Ovary (tissue), 9 donors: Measurements from ENCODE around the gene LRP1B. TPM values are rescaled to one million over a fixed set of nuclear protein-coding genes. Genes with fewer than 3 reads are reported as not detected.

Source experiments
- DNase-seq, 5 donors: peaks; one replicate each; pipeline ENCODE4 v3.0.0-alpha.2; 2019 to 2020
- H3K27ac ChIP-seq, 2 donors: fragments of 200-600 bp; one replicate each; pipeline versions ENCODE4 v1.5.1 to v1.8.0; 2019 to 2022
- H3K27me3 ChIP-seq: fragments of 200-600 bp; one replicate; pipeline ENCODE4 v1.8.0; 2022
- H3K36me3 ChIP-seq: fragments of 200-600 bp; sonication (generic); one replicate; pipeline ENCODE4 v1.5.1; 2019
- H3K4me1 ChIP-seq: one replicate; pipeline ENCODE4 v1.8.1; 2013; ENCODE audit warnings: mild to moderate bottlenecking, moderate library complexity; ENCODE audit not compliant: insufficient read depth
- H3K4me3 ChIP-seq: fragments of 200-600 bp; sonication (generic); one replicate; pipeline ENCODE4 v1.5.1; 2017
- H3K9me3 ChIP-seq, 2 donors: fragments of 200-600 bp in 1 of 2; sonication (generic) in 1 of 2; one replicate each; pipeline versions ENCODE4 v1.5.1 to v1.8.1; 2013 to 2019; ENCODE audit warnings: mild to moderate bottlenecking in 1 of 2, moderate library complexity in 1 of 2
- CTCF ChIP-seq, 3 donors: fragments of 450-650 bp in 2 of 3; fragments of 200-600 bp in 1 of 3; IDR thresholded peaks; one replicate each; pipeline versions ENCODE4 v1.5.1 to v1.8.0; 2016 to 2022; ENCODE audit warnings: antibody characterized with exemption in 3 of 3, mild to moderate bottlenecking in 1 of 3
- EP300 ChIP-seq: sonication (generic); formaldehyde crosslinking; IDR thresholded peaks from one replicate; pipeline ENCODE4 v1.6.1; 2017; ENCODE audit warnings: antibody characterized with exemption
- POLR2A ChIP-seq: fragments of 450-650 bp; IDR thresholded peaks from one replicate; pipeline ENCODE4 v1.6.1; 2017; ENCODE audit warnings: antibody characterized with exemption, mild to moderate bottlenecking, moderate library complexity
- WGBS, 3 donors: extraction: QIAGEN DNeasy Blood & Tissue Kit in 1 of 3; methylation state at CpG; one replicate each; pipeline versions ENCODE4 v1.1.5 to v1.1.7; 2013 to 2017; 5-methylcytosine and 5-hydroxymethylcytosine counted together
- intact Hi-C, 4 donors: fragments of 100-400 bp; cut with DNase I; formaldehyde crosslinking; loops; one replicate each; pipeline versions ENCODE4 v1.11.0 to v1.15.1; 2022 to 2023
- polyA plus RNA-seq, 2 donors: library from polyadenylated mRNA; stranded (reverse); fragments of 200-250 nt in 1 of 2; fragments of 350-450 nt in 1 of 2; fragmentation: Illumina TruSeq in 1 of 2; extraction: RNeasy Lipid Tissue Mini Kit (QIAGEN cat#74804) in 1 of 2; gene quantifications; one replicate each; pipeline ENCODE4 v1.2.3, GENCODE V29; 2013 to 2014
- total RNA-seq, 7 donors: library from RNA; depleted of rRNA in 2 of 7; stranded (reverse); fragments of >200 nt in 2 of 7; fragmentation: NEBNext Ultra II Directional in 3 of 7; extraction: Animal tissue kit (Norgen Biotek cat#: 25700) in 3 of 7; gene quantifications; one replicate each; pipeline versions ENCODE4 v1.1.0 to v1.2.4, GENCODE V29; 2016 to 2023
- donor health status: DM: no; HTN: no; CAD: no; lungs with moderate emphysema.
- donor health status: DM: no; HTN: no; CAD: no.
- donor health status: Bipolar disorder and iron deficiency.
- donor health status: DM: yes; HTN: yes; CAD: no.
- donor health status: DM: no; HTN: no; CAD: no.
- donor health status: DM: yes; HTN: yes; CAD: no.

The LRP1B gene
- total and polyA plus RNA-seq, 9 donors: 0.08 to 2.6 (median 0.37) TPM

- H3K27ac ChIP-seq: no peak overlapping the region
- no peak for DNase-seq
- intact Hi-C loops: no loop called here
- WGBS, 3 donors: 31 to 36% (median 35%) methylated on average over 1 of the region's 1 CpG
- TF ChIP-seq EP300 (no peak), POLR2A (no peak), CTCF (IDR thresholded peaks at IDR 0.05) (no peak)
- H3K27me3 ChIP-seq: no peaks in the 10 kb centered on the region
- no peaks in the 10 kb centered on the region for H3K4me1 ChIP-seq
- no peaks in the 10 kb centered on the region for H3K36me3 ChIP-seq
- no peak overlapping the region for H3K4me3 ChIP-seq
- no peaks in the 10 kb centered on the region for H3K9me3 ChIP-seq
These were observed 419.2 kb downstream of the LRP1B start for GRCh38 chr2:141711627-141712026.

DNA sequence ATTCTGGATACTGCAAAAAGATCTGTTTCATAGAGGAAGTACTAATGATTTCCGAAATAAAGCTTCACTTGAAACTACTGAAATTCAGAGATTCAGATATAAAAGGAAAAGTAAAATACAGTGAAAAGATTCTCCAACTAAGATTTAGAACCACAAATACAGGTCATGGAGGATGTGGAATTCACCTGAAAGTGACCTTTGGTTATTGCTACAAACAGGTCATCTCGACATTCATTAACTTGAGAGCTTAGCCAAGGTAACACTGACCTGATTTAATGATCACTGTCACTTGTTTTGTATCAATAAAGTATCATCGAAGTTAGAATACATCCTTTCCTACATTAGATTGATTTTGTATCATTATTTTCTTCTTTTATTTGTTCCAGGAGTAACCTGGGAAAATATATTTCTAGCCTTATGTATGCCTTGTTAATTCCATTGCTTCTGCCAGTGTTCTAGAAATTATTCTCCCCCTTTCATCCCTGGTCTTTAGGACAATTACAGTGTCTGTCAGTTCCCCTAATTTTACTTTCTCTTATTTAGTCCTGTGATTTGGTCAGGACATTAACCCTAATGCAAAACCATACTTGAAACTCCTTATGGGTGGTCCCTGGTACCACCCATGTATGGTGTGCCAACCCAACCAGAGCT, 420.1 kb downstream of the LRP1B start:
- intact Hi-C loops: no loop called here
- H3K4me3 ChIP-seq: no peak overlapping the region
- H3K36me3 ChIP-seq: no peaks in the 10 kb centered on the region
- DNase-seq: no peak
- no peaks in the 10 kb centered on the region for H3K27me3 ChIP-seq
- WGBS, 3 donors: 87 to 88% (median 88%) methylated on average over 3 of the region's 3 CpGs
- no peaks in the 10 kb centered on the region for H3K4me1 ChIP-seq
- no peak overlapping the region for H3K27ac ChIP-seq
- TF ChIP-seq POLR2A (no peak), EP300 (no peak), CTCF (IDR thresholded peaks at IDR 0.05) (no peak)
- no peaks in the 10 kb centered on the region for H3K9me3 ChIP-seq

DNA sequence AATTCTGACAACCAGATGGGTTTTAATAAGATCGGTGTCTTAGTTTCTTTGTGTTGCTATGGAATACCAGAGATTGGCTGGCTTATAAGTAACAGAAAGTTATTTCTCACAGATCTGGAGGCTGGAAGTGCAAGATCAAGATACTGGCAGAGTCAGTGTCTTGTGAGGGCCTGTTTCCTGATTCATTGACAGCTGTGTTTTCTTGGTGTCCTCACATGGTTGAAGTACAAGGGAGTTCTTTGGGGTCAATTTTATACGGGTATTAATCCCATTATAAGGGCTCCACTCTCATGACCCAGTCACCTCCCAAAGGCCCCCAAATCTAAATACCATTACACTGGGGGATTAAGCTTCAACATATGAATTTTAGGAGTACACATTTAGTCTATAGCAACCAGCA, 421.1 kb downstream of the LRP1B start:
- intact Hi-C loops: no loop called here
- Histone ChIP-seq H3K36me3 (no peaks in the 10 kb centered on the region), H3K9me3 (no peaks in the 10 kb centered on the region), H3K4me3 (no peak overlapping the region), H3K4me1 (no peaks in the 10 kb centered on the region), H3K27me3 (no peaks in the 10 kb centered on the region), H3K27ac (no peak overlapping the region)
- 89 to 94% (median 93%) methylated on average over 2 of the region's 2 CpGs for WGBS, 3 donors
- no peak for TF ChIP-seq CTCF (IDR thresholded peaks at IDR 0.05)
- TF ChIP-seq POLR2A: no peak
- no peak for TF ChIP-seq EP300
- no peak for DNase-seq

GRCh38 chr2:141707486-141707885, 423.3 kb downstream of the LRP1B start:
- DNase-seq: no peak
- Histone ChIP-seq H3K27ac (no peak overlapping the region), H3K36me3 (no peaks in the 10 kb centered on the region), H3K4me3 (no peak overlapping the region), H3K27me3 (no peaks in the 10 kb centered on the region), H3K4me1 (no peaks in the 10 kb centered on the region), H3K9me3 (no peaks in the 10 kb centered on the region)
- TF ChIP-seq CTCF (IDR thresholded peaks at IDR 0.05): no peak
- TF ChIP-seq POLR2A: no peak
- TF ChIP-seq EP300: no peak
- WGBS, 3 donors: 75 to 81% (median 80%) methylated on average over 3 of the region's 3 CpGs
- intact Hi-C loops: no loop called here
